IMR-90 (cell line): ENCODE results near the gene TMEM247.

Experiments used
- BHLHE40 ChIP-seq: fragments of 150-350 bp; IDR thresholded peaks from 2 replicates; pipeline ENCODE4 v1.6.1; 2016; ENCODE audit warnings: mild to moderate bottlenecking, low read depth, low read length
- POLR2A ChIP-seq: IDR thresholded peaks from 2 replicates; pipeline ENCODE4 v1.6.1; 2012; ENCODE audit warnings: mild to moderate bottlenecking, low read depth, low read length
- RAD21 ChIP-seq: IDR thresholded peaks from 2 replicates; pipeline ENCODE4 v1.6.1; 2012; ENCODE audit warnings: low read length, improper control_type of control experiment
- TF ChIP-seq, protein P1 (sequence below): conservative IDR thresholded peaks from 2 replicates; pipeline ENCODE4 v1.5.1; 2012; ENCODE audit warnings: mild to moderate bottlenecking, low read depth, low read length, improper control_type of control experiment
- TF ChIP-seq, protein P2 (sequence below): fragments of 150-350 bp; IDR thresholded peaks from 2 replicates; pipeline ENCODE4 v1.6.1; 2016; ENCODE audit warnings: low read depth, mild to moderate bottlenecking, low read length, moderate library complexity, borderline replicate concordance

DNA sequence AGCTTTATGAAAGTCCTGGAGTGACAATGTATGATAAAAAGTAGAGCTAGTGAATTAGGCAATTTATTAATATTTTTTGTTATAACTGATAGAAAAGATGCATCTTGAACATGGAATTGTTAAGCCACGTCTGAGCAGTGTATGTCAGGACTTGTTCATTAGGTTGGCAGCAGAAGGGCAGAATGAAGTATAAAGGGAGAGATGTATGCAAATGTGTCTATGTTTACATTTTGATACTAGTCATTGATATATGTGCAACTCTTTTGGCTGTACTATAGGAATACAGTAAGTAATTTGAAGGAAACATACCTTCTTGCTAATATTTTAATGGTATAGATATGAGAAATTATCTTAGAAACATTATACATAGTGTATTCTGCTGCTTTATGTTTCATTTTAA is 49.0 kb upstream of the TMEM247 start:
- TF ChIP-seq, protein P1, sequence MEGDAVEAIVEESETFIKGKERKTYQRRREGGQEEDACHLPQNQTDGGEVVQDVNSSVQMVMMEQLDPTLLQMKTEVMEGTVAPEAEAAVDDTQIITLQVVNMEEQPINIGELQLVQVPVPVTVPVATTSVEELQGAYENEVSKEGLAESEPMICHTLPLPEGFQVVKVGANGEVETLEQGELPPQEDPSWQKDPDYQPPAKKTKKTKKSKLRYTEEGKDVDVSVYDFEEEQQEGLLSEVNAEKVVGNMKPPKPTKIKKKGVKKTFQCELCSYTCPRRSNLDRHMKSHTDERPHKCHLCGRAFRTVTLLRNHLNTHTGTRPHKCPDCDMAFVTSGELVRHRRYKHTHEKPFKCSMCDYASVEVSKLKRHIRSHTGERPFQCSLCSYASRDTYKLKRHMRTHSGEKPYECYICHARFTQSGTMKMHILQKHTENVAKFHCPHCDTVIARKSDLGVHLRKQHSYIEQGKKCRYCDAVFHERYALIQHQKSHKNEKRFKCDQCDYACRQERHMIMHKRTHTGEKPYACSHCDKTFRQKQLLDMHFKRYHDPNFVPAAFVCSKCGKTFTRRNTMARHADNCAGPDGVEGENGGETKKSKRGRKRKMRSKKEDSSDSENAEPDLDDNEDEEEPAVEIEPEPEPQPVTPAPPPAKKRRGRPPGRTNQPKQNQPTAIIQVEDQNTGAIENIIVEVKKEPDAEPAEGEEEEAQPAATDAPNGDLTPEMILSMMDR: no peak
- TF ChIP-seq, protein P2, sequence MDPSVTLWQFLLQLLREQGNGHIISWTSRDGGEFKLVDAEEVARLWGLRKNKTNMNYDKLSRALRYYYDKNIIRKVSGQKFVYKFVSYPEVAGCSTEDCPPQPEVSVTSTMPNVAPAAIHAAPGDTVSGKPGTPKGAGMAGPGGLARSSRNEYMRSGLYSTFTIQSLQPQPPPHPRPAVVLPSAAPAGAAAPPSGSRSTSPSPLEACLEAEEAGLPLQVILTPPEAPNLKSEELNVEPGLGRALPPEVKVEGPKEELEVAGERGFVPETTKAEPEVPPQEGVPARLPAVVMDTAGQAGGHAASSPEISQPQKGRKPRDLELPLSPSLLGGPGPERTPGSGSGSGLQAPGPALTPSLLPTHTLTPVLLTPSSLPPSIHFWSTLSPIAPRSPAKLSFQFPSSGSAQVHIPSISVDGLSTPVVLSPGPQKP: no peak
- TF ChIP-seq BHLHE40 (no peak), POLR2A (no peak), RAD21 (no peak)
